DOHH2 (cell line): Measurements from ENCODE around the gene FGF7.

Source experiments
- EZH2phosphoT487 ChIP-seq: fragments of 200-600 bp; sonication (generic); IDR thresholded peaks from 2 replicates; pipeline ENCODE4 v1.6.1; 2017; ENCODE audit warnings: borderline replicate concordance, mild to moderate bottlenecking, antibody characterized with exemption, low read length, moderate library complexity, mixed read lengths
- TF ChIP-seq, protein P1 (sequence below): fragments of 200-600 bp; sonication (generic); IDR thresholded peaks from one replicate; pipeline ENCODE4 v1.5.1; 2014; ENCODE audit warnings: antibody characterized with exemption, mild to moderate bottlenecking, low read depth, low read length; ENCODE audit not compliant: poor library complexity, severe bottlenecking

DNA sequence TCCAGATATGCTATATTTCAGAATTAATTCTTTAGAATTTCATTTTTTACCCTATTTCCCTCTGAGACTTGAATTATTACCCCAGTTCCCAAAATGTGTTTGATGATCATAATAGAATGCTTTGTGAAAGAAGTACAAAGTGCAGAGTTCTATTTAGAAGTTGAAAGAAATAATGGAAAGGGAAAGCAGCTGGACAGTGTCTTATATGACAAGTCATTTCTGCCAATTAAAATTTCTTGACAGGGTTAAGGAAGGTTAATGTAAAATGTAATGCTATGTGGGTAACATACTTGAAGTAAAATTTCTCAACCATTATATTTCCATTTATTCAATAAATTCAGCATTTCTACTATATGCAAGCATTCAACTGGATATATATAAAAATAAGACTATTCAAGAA is 33.1 kb downstream of the FGF7 start:
- TF ChIP-seq, protein P1, sequence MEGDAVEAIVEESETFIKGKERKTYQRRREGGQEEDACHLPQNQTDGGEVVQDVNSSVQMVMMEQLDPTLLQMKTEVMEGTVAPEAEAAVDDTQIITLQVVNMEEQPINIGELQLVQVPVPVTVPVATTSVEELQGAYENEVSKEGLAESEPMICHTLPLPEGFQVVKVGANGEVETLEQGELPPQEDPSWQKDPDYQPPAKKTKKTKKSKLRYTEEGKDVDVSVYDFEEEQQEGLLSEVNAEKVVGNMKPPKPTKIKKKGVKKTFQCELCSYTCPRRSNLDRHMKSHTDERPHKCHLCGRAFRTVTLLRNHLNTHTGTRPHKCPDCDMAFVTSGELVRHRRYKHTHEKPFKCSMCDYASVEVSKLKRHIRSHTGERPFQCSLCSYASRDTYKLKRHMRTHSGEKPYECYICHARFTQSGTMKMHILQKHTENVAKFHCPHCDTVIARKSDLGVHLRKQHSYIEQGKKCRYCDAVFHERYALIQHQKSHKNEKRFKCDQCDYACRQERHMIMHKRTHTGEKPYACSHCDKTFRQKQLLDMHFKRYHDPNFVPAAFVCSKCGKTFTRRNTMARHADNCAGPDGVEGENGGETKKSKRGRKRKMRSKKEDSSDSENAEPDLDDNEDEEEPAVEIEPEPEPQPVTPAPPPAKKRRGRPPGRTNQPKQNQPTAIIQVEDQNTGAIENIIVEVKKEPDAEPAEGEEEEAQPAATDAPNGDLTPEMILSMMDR = no peak
- TF ChIP-seq EZH2phosphoT487 = no peak
